ENCODE measurements around the gene CCDC60.

- TF ChIP-seq YY1 (IDR thresholded peaks at IDR 0.05; ENCODE audit: low read depth, low read length) (no peak), SP1 (IDR thresholded peaks at IDR 0.05; ENCODE audit: low read depth, low read length) (no peak), POLR2AphosphoS5 (IDR thresholded peaks at IDR 0.05; ENCODE audit: low read length) (no peak), POLR2A (IDR thresholded peaks at IDR 0.05; ENCODE audit: low read depth, low read length) (no peak), IKZF1 (conservative IDR thresholded peaks at IDR 0.05) (no peak), ASH2L (IDR thresholded peaks at IDR 0.05; ENCODE audit: borderline replicate concordance, low read depth) (no peak), ATF2 (IDR thresholded peaks at IDR 0.05; ENCODE audit: low read length) (no peak)
- TF ChIP-seq, protein P1, sequence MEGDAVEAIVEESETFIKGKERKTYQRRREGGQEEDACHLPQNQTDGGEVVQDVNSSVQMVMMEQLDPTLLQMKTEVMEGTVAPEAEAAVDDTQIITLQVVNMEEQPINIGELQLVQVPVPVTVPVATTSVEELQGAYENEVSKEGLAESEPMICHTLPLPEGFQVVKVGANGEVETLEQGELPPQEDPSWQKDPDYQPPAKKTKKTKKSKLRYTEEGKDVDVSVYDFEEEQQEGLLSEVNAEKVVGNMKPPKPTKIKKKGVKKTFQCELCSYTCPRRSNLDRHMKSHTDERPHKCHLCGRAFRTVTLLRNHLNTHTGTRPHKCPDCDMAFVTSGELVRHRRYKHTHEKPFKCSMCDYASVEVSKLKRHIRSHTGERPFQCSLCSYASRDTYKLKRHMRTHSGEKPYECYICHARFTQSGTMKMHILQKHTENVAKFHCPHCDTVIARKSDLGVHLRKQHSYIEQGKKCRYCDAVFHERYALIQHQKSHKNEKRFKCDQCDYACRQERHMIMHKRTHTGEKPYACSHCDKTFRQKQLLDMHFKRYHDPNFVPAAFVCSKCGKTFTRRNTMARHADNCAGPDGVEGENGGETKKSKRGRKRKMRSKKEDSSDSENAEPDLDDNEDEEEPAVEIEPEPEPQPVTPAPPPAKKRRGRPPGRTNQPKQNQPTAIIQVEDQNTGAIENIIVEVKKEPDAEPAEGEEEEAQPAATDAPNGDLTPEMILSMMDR (IDR thresholded peaks at IDR 0.05 in 2 of 3, conservative IDR thresholded peaks at IDR 0.05 in 1 of 3; ENCODE audit: control insufficient read depth in 2 of 3, extremely low read depth in 1 of 3, insufficient read depth in 1 of 3, low read depth in 3 of 3, low read length in 3 of 3) = no peak
Observed at GRCh38 chr12:119334430-119335170, at the start of gene CCDC60.

All from GM12878 (cell line).